ENCODE data around the gene MGAT4A. TPM values are rescaled to one million over a fixed set of nuclear protein-coding genes. Genes with fewer than 3 reads are reported as not detected.
"Not testable (repeated sequence)": the region's sequence is repeated elsewhere in the genome, so short reads cannot be mapped to it uniquely, and the experiment has no call there.

Gene MGAT4A
- total RNA-seq, 1 donor, result under 0.01 TPM

GRCh38 chr2:98669675-98670074, 61.3 kb downstream of the MGAT4A start:
- no peak overlapping the region for H3K4me3 ChIP-seq (ENCODE audit: low read depth, low read length)
- TF ChIP-seq CTCF (IDR thresholded peaks at IDR 0.05; ENCODE audit: insufficient read depth, low read depth, low read length), result no peak
- no peak for DNase-seq (ENCODE audit: low read depth)

GRCh38 chr2:98665677-98666076, 65.3 kb downstream of the MGAT4A start:
- no peak for DNase-seq (ENCODE audit: low read depth)
- no peak overlapping the region for H3K4me3 ChIP-seq (ENCODE audit: low read depth, low read length)
- TF ChIP-seq CTCF (IDR thresholded peaks at IDR 0.05; ENCODE audit: insufficient read depth, low read depth, low read length), result no peak

GRCh38 chr2:98664323-98664722, 66.6 kb downstream of the MGAT4A start:
- peak; percentile 7 for DNase-seq (ENCODE audit: low read depth)
- H3K4me3 ChIP-seq (ENCODE audit: low read depth, low read length), result no peak overlapping the region
- TF ChIP-seq CTCF (IDR thresholded peaks at IDR 0.05; ENCODE audit: insufficient read depth, low read depth, low read length), result no peak

GRCh38 chr2:98663511-98664090, 67.3 kb downstream of the MGAT4A start:
- TF ChIP-seq CTCF (IDR thresholded peaks at IDR 0.05; ENCODE audit: insufficient read depth, low read depth, low read length), result no peak
- no peak overlapping the region for H3K4me3 ChIP-seq (ENCODE audit: low read depth, low read length)
- no peak for DNase-seq (ENCODE audit: low read depth)

GRCh38 chr2:98659491-98659840, 71.5 kb downstream of the MGAT4A start:
- DNase-seq (ENCODE audit: low read depth); H3K4me3 ChIP-seq (ENCODE audit: low read depth, low read length): not testable (repeated sequence)

- TF ChIP-seq CTCF (IDR thresholded peaks at IDR 0.05; ENCODE audit: insufficient read depth, low read depth, low read length), result no peak
- DNase-seq (ENCODE audit: low read depth), result no peak
- no peak overlapping the region for H3K4me3 ChIP-seq (ENCODE audit: low read depth, low read length)
Measured at GRCh38 chr2:98658816-98659490, 72.0 kb downstream of the MGAT4A start.

GRCh38 chr2:98656800-98657199, 74.1 kb downstream of the MGAT4A start:
- DNase-seq (ENCODE audit: low read depth), result no peak
- no peak overlapping the region for H3K4me3 ChIP-seq (ENCODE audit: low read depth, low read length)
- TF ChIP-seq CTCF (IDR thresholded peaks at IDR 0.05; ENCODE audit: insufficient read depth, low read depth, low read length), result no peak
